ENCODE data around the gene ZNF213.

GRCh38 chr16:3166505-3166886, 31.7 kb downstream of the ZNF213 start:
- no peak for TF ChIP-seq POLR2A (IDR thresholded peaks at IDR 0.05)
- TF ChIP-seq CTCF (IDR thresholded peaks at IDR 0.05 in 8 of 11, conservative IDR thresholded peaks at IDR 0.05 in 3 of 11), result no peak
